Esophagus muscularis mucosa (tissue), 3 donors: Measurements from ENCODE around the gene PHACTR4.

Experiments used
- CTCF ChIP-seq, 3 experiments: fragments of 200-600 bp in 2 of 3; fragments of 450-650 bp in 1 of 3; sonication (generic) in 2 of 3; IDR thresholded peaks; one replicate each; pipeline ENCODE4 v1.5.1; 2017 to 2019; ENCODE audit warnings: antibody characterized with exemption in 3 of 3, mild to moderate bottlenecking in 2 of 3, moderate library complexity in 1 of 3
- POLR2A ChIP-seq: fragments of 450-650 bp; IDR thresholded peaks from one replicate; pipeline ENCODE4 v1.6.1; 2017; ENCODE audit warnings: antibody characterized with exemption, moderate library complexity, mild to moderate bottlenecking, low read depth
- POLR2AphosphoS5 ChIP-seq, 2 donors: sonication (generic); formaldehyde crosslinking; IDR thresholded peaks; one replicate each; pipeline ENCODE4 v1.6.1; 2017; ENCODE audit warnings: antibody characterized with exemption in 2 of 2

- TF ChIP-seq CTCF (IDR thresholded peaks at IDR 0.05), result no peak
- no peak for TF ChIP-seq POLR2A
- TF ChIP-seq POLR2AphosphoS5 (IDR thresholded peaks at IDR 0.05), result no peak
These were observed 43.0 kb upstream of the PHACTR4 start for GRCh38 chr1:28326515-28326914.
